Heart right ventricle (tissue), 16 donors: ENCODE data around the gene KPNA6. TPM values are rescaled to one million over a fixed set of nuclear protein-coding genes. Genes with fewer than 3 reads are reported as not detected.

ENCODE experiments used
- ATAC-seq, 8 donors: fragments of 200-7000 bp; cut with Tn5 transposase; one replicate each; pipeline ENCODE4 v1.9.1; 2020; ENCODE audit warnings: mild to moderate bottlenecking in 8 of 8, moderate library complexity in 8 of 8, moderate number of reproducible peaks in 1 of 8
- DNase-seq, 2 donors: peaks; one replicate each; pipeline ENCODE4 v3.0.0-alpha.2; 2020
- H3K27ac ChIP-seq, 10 donors: fragments of 200-600 bp; sonication (generic) in 2 of 10; one replicate each; pipeline versions ENCODE4 v1.5.0 to v1.8.0; 2020 to 2022; ENCODE audit warnings: mild to moderate bottlenecking in 3 of 10
- H3K27me3 ChIP-seq, 7 donors: fragments of 200-600 bp; one replicate each; pipeline ENCODE4 v1.8.0; 2021 to 2022; ENCODE audit warnings: mild to moderate bottlenecking in 2 of 7
- H3K36me3 ChIP-seq, 9 donors: fragments of 200-600 bp; sonication (generic) in 1 of 9; one replicate each; pipeline versions ENCODE4 v1.5.0 to v1.8.0; 2020 to 2022; ENCODE audit warnings: mild to moderate bottlenecking in 2 of 9
- H3K4me1 ChIP-seq, 9 donors: fragments of 200-600 bp; sonication (generic) in 1 of 9; one replicate each; pipeline versions ENCODE4 v1.5.0 to v1.8.0; 2020 to 2022; ENCODE audit warnings: mild to moderate bottlenecking in 4 of 9
- H3K4me3 ChIP-seq, 10 donors: fragments of 200-600 bp; sonication (generic) in 2 of 10; one replicate each; pipeline versions ENCODE4 v1.5.0 to v1.8.0; 2020 to 2022; ENCODE audit warnings: mild to moderate bottlenecking in 7 of 10, moderate library complexity in 2 of 10
- H3K9me3 ChIP-seq, 11 donors: fragments of 200-600 bp in 10 of 11; sonication (generic) in 2 of 11; one replicate each; pipeline versions ENCODE4 v1.5.0 to v1.8.0; 2013 to 2022; ENCODE audit warnings: mild to moderate bottlenecking in 2 of 11, control low read depth in 1 of 11, moderate library complexity in 1 of 11
- WGBS, 2 donors: extraction: QIAGEN DNeasy Blood & Tissue Kit; methylation state at CpG; one replicate each; pipeline ENCODE4 v1.1.7; 2013; ENCODE audit warnings: inconsistent platforms in 1 of 2; 5-methylcytosine and 5-hydroxymethylcytosine counted together
- intact Hi-C, 10 donors: fragments of 100-400 bp; cut with DNase I; formaldehyde crosslinking; loops; one replicate each; pipeline versions ENCODE4 v1.11.1 to v1.14.2; 2022
- polyA plus RNA-seq, 2 donors: library from polyadenylated mRNA; stranded (reverse); fragments of 200-250 nt; gene quantifications; one replicate each; pipeline ENCODE4 v1.2.3, GENCODE V29; 2013
- total RNA-seq, 10 donors: library from RNA; stranded (reverse); fragmentation: NEBNext Ultra II Directional in 3 of 10; extraction: Animal tissue kit (Norgen Biotek cat#: 25700) in 3 of 10; gene quantifications; one replicate each; pipeline versions ENCODE4 v1.2.1 to v1.2.4, GENCODE V29; 2021 to 2023
- TF ChIP-seq, protein P1 (sequence below), 9 donors: fragments of 200-600 bp; sonication (generic) in 2 of 9; IDR thresholded peaks; one replicate each; pipeline versions ENCODE4 v1.5.0 to v1.8.0; 2021 to 2022; ENCODE audit warnings: antibody characterized with exemption in 9 of 9, mild to moderate bottlenecking in 5 of 9, moderate library complexity in 1 of 9
- donor health status: Arrhythmogenic right ventricular cardiomyopathy.
- donor health status: ischemic (EF 13 %, LVEDD 7.1; RV severe dilation, severe dysfunction).
- donor health status: healthy with polysubstance abuse.
- donor health status: DM: no; HTN: yes; CAD: no.
- donor health status: DM: no; HTN: no; CAD: no.
- donor health status: ischemic (EF 25% LVEDD 6.9; RV normal size, moderate dysfunction).
- donor health status: ischemic (EF 25% LVEDD 5.7; RV mildly dilated, moderate dysfunction).
- donor health status: healthy.
- donor health status: DM: yes; HTN: yes; CAD: no.
- donor health status: Ischemic cardiomyopathy.
- donor health status: ischemic (EF 35%, LVEDD 5.7; RV mildly dilated, moderate dysfunction).
- donor health status: nonischemic (EF 11% LVEDD 7.7; RV severe dilation, severe dysfunction).
- donor health status: DM: yes; HTN: yes; CAD: no.
- donor health status: PGD.
- donor health status: ischemic (EF 29% LVEDD 5.4; RV normal size, mild dysfunction).
- donor health status: nonischemic (EF 23%, LVEDD 6.1; RV moderate dilation, normal function).

KPNA6 gene
- total and polyA plus RNA-seq, 12 donors = 10.2 to 92.5 (median 81.7) TPM

DNA sequence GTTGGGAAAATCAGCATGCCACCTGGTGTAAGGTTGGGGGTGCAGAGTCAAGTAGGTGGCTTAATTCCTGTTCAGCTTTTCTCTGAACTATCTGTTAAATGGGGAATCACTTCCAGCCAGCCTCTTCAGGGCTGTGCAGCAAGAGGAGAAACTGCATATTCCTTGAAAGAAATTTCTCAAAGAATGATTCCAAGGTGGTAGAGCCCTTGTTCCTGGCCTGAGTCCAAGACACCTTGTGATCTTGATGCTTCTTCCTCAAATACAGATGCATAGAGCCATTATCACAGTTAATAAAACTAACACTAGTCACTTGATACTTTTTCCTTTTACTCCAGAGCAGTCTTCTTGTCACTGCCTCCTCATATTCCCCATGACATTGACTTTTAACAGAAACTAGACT, 76.8 kb downstream of the KPNA6 start:
- no peak for ATAC-seq
- DNase-seq = no peak
- peaks cover 0 to 88% (median 48%) of the 10 kb centered on the region in 9 donors for H3K36me3 ChIP-seq
- no peaks in the 10 kb centered on the region for H3K27me3 ChIP-seq
- H3K4me3 ChIP-seq = no peak overlapping the region
- TF ChIP-seq, protein P1, sequence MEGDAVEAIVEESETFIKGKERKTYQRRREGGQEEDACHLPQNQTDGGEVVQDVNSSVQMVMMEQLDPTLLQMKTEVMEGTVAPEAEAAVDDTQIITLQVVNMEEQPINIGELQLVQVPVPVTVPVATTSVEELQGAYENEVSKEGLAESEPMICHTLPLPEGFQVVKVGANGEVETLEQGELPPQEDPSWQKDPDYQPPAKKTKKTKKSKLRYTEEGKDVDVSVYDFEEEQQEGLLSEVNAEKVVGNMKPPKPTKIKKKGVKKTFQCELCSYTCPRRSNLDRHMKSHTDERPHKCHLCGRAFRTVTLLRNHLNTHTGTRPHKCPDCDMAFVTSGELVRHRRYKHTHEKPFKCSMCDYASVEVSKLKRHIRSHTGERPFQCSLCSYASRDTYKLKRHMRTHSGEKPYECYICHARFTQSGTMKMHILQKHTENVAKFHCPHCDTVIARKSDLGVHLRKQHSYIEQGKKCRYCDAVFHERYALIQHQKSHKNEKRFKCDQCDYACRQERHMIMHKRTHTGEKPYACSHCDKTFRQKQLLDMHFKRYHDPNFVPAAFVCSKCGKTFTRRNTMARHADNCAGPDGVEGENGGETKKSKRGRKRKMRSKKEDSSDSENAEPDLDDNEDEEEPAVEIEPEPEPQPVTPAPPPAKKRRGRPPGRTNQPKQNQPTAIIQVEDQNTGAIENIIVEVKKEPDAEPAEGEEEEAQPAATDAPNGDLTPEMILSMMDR (IDR thresholded peaks at IDR 0.05) = no peak
- intact Hi-C loops = no loop called here
- H3K9me3 ChIP-seq = no peaks in the 10 kb centered on the region
- no peak overlapping the region for H3K27ac ChIP-seq
- peaks cover 3 to 58% (median 38%) of the 10 kb centered on the region in 9 donors for H3K4me1 ChIP-seq

DNA sequence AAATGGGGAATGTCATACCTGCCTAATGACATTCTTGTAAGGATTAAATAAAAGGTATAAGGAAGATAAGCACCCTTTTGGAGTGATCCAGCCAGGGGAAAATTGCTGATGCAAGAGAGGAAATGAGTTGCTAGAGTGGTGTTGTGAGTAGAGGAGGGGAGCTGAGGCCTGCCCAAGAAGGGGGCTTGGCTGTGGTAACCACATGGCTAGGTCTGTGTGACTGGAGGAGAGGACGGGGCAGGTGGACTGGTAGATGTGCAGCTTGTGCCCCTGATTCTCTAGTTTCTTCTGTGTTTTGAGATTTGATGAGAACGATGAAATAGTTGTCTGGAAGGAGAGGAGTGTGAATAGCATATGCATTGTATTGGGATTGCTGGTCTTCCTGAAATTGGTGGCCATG, 78.2 kb downstream of the KPNA6 start:
- Histone ChIP-seq H3K9me3 (no peaks in the 10 kb centered on the region), H3K4me1 (peaks cover 0 to 50% (median 28%) of the 10 kb centered on the region in 9 donors), H3K36me3 (peaks cover 0 to 100% (median 62%) of the 10 kb centered on the region in 9 donors), H3K27me3 (no peaks in the 10 kb centered on the region), H3K4me3 (no peak overlapping the region), H3K27ac (no peak overlapping the region)
- WGBS, 2 donors = 91 to 98% methylated on average over 2 of the region's 2 CpGs
- no peak for DNase-seq
- TF ChIP-seq, protein P1 (IDR thresholded peaks at IDR 0.05) = no peak
- intact Hi-C loops = no loop called here
- ATAC-seq = no peak

DNA sequence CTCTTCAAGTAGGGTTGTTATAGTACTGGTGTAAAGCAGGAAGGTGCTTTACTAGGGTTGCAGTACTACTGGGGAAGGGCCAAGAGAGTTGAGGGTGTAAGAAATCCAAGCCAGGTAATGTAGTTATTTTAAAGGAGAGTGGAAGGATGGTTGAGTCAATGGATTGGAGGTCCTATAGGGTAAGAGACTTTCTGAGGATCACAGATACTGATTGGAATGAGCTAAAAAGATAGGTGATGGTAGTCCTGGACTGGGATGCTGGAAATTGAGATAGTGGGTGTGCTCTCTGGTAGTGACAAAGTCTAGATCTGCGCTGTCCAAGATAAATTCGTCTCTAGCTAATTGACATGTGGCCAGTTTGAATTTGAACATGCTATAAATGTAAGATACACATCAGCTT, 78.6 kb downstream of the KPNA6 start:
- DNase-seq (no peak), ATAC-seq (no peak)
- TF ChIP-seq, protein P1 (IDR thresholded peaks at IDR 0.05) = no peak
- H3K36me3 ChIP-seq = peaks cover 0 to 100% (median 66%) of the 10 kb centered on the region in 9 donors
- intact Hi-C loops = no loop called here
- H3K27ac ChIP-seq = no peak overlapping the region
- peaks cover 0 to 46% (median 24%) of the 10 kb centered on the region in 9 donors for H3K4me1 ChIP-seq
- no peaks in the 10 kb centered on the region for H3K9me3 ChIP-seq
- WGBS, 2 donors = 85 to 87% methylated on average over 2 of the region's 2 CpGs
- H3K4me3 ChIP-seq = no peak overlapping the region
- H3K27me3 ChIP-seq = no peaks in the 10 kb centered on the region

DNA sequence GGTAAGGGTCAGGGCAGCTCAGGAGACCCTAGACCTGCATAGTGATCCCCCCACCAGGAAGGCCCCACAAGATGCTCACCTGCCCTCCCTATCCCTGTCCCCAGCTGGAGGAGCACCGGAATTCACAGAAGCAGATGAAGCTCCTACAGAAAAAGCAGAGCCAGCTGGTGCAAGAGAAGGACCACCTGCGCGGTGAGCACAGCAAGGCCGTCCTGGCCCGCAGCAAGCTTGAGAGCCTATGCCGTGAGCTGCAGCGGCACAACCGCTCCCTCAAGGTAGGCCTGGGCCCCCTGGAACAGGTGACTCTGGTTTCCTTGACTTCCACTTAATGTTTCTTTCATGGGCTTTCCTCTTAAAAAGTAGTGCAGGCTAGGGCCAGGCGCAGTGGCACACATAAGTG, 80.0 kb downstream of the KPNA6 start:
- intact Hi-C loops = no loop called here
- Histone ChIP-seq H3K4me3 (no peak overlapping the region), H3K9me3 (no peaks in the 10 kb centered on the region), H3K27me3 (no peaks in the 10 kb centered on the region), H3K36me3 (peaks cover 0 to 100% (median 78%) of the 10 kb centered on the region in 9 donors), H3K27ac (no peak overlapping the region), H3K4me1 (peaks cover 0 to 33% (median 14%) of the 10 kb centered on the region in 9 donors)
- no peak for DNase-seq
- TF ChIP-seq, protein P1 (IDR thresholded peaks at IDR 0.05) = no peak
- 96 to 97% methylated on average over 9 of the region's 9 CpGs for WGBS, 2 donors
- ATAC-seq = no peak
